Measurements from ENCODE around the gene ADD3. TPM values are rescaled to one million over a fixed set of nuclear protein-coding genes. Genes with fewer than 3 reads are reported as not detected.

Gene ADD3
- total and polyA plus RNA-seq, 4 donors, result 15.4 to 55.9 (median 22.8) TPM

- Histone ChIP-seq H3K4me1 (ENCODE audit: control insufficient read depth in 4 of 4, insufficient read depth in 4 of 4, low read length in 3 of 4) (no peaks in the 10 kb centered on the region), H3K4me3 (ENCODE audit: low read depth in 1 of 3, low read length in 3 of 3) (no peak overlapping the region), H3K27me3 (ENCODE audit: control insufficient read depth in 4 of 4, insufficient read depth in 4 of 4, low read length in 3 of 4) (peaks cover 0 to 5% (median 0%) of the 10 kb centered on the region in 4 donors), H3K9ac (ENCODE audit: low read depth in 1 of 2, low read length in 2 of 2) (no peak overlapping the region), H3K27ac (ENCODE audit: low read depth in 1 of 2, low read length in 2 of 2) (no peak overlapping the region), H3K36me3 (ENCODE audit: control insufficient read depth in 4 of 4, insufficient read depth in 3 of 4, low read depth in 1 of 4, low read length in 3 of 4) (no peaks in the 10 kb centered on the region), H3K9me3 (ENCODE audit: control insufficient read depth in 4 of 4, low read length in 3 of 4) (no peaks in the 10 kb centered on the region)
- TF ChIP-seq FOXA1 (IDR thresholded peaks at IDR 0.05), result no peak
- TF ChIP-seq SP1 (IDR thresholded peaks at IDR 0.05), result no peak
- TF ChIP-seq RXRA (IDR thresholded peaks at IDR 0.05), result no peak
- no peak for TF ChIP-seq NR2F2 (IDR thresholded peaks at IDR 0.05)
- TF ChIP-seq, protein P1, sequence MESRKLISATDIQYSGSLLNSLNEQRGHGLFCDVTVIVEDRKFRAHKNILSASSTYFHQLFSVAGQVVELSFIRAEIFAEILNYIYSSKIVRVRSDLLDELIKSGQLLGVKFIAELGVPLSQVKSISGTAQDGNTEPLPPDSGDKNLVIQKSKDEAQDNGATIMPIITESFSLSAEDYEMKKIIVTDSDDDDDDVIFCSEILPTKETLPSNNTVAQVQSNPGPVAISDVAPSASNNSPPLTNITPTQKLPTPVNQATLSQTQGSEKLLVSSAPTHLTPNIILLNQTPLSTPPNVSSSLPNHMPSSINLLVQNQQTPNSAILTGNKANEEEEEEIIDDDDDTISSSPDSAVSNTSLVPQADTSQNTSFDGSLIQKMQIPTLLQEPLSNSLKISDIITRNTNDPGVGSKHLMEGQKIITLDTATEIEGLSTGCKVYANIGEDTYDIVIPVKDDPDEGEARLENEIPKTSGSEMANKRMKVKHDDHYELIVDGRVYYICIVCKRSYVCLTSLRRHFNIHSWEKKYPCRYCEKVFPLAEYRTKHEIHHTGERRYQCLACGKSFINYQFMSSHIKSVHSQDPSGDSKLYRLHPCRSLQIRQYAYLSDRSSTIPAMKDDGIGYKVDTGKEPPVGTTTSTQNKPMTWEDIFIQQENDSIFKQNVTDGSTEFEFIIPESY (IDR thresholded peaks at IDR 0.05), result no peak
- no peak for TF ChIP-seq JUND (IDR thresholded peaks at IDR 0.05)
- TF ChIP-seq EGR1 (IDR thresholded peaks at IDR 0.05; ENCODE audit: low read depth in 2 of 2), result no peak
- no peak for TF ChIP-seq FOXA2 (IDR thresholded peaks at IDR 0.05)
- TF ChIP-seq, protein P2, sequence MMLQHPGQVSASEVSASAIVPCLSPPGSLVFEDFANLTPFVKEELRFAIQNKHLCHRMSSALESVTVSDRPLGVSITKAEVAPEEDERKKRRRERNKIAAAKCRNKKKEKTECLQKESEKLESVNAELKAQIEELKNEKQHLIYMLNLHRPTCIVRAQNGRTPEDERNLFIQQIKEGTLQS (IDR thresholded peaks at IDR 0.05), result no peak
- TF ChIP-seq HNF4G (IDR thresholded peaks at IDR 0.05), result no peak
- no peak for TF ChIP-seq MAX (IDR thresholded peaks at IDR 0.05)
- TF ChIP-seq HNF4A (conservative IDR thresholded peaks at IDR 0.05), result no peak
- no peak for TF ChIP-seq RAD21 (IDR thresholded peaks at IDR 0.05)
- TF ChIP-seq CTCF (IDR thresholded peaks at IDR 0.05; ENCODE audit: low read depth, low read length, missing input control), result no peak
- no peak for DNase-seq (ENCODE audit: low spot score)
- WGBS, result 76% methylated on average over 6 of the region's 6 CpGs
Observed at GRCh38 chr10:110165239-110165638, 157.5 kb downstream of the ADD3 start.

DNA sequence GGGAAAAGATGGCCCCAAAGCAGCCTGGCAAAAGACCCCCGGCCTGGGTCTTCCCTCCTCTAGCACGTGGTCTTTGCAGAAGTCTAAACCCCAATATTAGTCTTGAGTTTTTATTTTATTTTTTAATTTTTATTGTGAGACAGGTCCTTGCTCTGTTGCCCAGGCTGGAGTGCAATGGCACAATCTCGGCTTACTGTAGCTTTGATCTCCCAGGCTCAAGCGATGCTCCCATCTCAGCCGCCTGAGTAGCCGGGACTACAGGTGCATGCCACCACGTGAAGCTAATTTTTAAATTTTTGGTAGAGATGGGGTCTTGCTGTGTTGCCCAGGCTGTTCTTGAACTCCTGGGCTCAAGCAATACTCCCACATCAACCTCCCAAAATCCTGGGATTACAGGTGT is 159.4 kb downstream of the ADD3 start:
- Histone ChIP-seq H3K9ac (ENCODE audit: low read depth in 1 of 2, low read length in 2 of 2) (no peak overlapping the region), H3K27me3 (ENCODE audit: control insufficient read depth in 4 of 4, insufficient read depth in 4 of 4, low read length in 3 of 4) (peaks cover 0 to 5% (median 0%) of the 10 kb centered on the region in 4 donors), H3K27ac (ENCODE audit: low read depth in 1 of 2, low read length in 2 of 2) (no peak overlapping the region), H3K36me3 (ENCODE audit: control insufficient read depth in 4 of 4, insufficient read depth in 3 of 4, low read depth in 1 of 4, low read length in 3 of 4) (no peaks in the 10 kb centered on the region), H3K4me1 (ENCODE audit: control insufficient read depth in 4 of 4, insufficient read depth in 4 of 4, low read length in 3 of 4) (no peaks in the 10 kb centered on the region), H3K4me3 (ENCODE audit: low read depth in 1 of 3, low read length in 3 of 3) (no peak overlapping the region), H3K9me3 (ENCODE audit: control insufficient read depth in 4 of 4, low read length in 3 of 4) (no peaks in the 10 kb centered on the region)
- WGBS, result 95% methylated on average over 7 of the region's 7 CpGs
- no peak for DNase-seq (ENCODE audit: low spot score)
- TF ChIP-seq RXRA (IDR thresholded peaks at IDR 0.05), result no peak
- TF ChIP-seq GABPA (IDR thresholded peaks at IDR 0.05 in 1 of 2, conservative IDR thresholded peaks at IDR 0.05 in 1 of 2), result no peak
- TF ChIP-seq JUND (IDR thresholded peaks at IDR 0.05), result no peak
- TF ChIP-seq CTCF (IDR thresholded peaks at IDR 0.05; ENCODE audit: low read depth, low read length, missing input control), result no peak
- no peak for TF ChIP-seq FOXA1 (IDR thresholded peaks at IDR 0.05)
- no peak for TF ChIP-seq TAF1 (conservative IDR thresholded peaks at IDR 0.05)
- no peak for TF ChIP-seq FOXA2 (IDR thresholded peaks at IDR 0.05)
- no peak for TF ChIP-seq MAX (IDR thresholded peaks at IDR 0.05)
- TF ChIP-seq NR2F2 (IDR thresholded peaks at IDR 0.05), result no peak
- TF ChIP-seq, protein P2 (IDR thresholded peaks at IDR 0.05), result no peak
- TF ChIP-seq HNF4A (conservative IDR thresholded peaks at IDR 0.05), result no peak
- no peak for TF ChIP-seq RAD21 (IDR thresholded peaks at IDR 0.05)
- TF ChIP-seq REST (IDR thresholded peaks at IDR 0.05), result no peak
- TF ChIP-seq, protein P1 (IDR thresholded peaks at IDR 0.05), result no peak
- no peak for TF ChIP-seq EGR1 (IDR thresholded peaks at IDR 0.05; ENCODE audit: low read depth in 2 of 2)
- TF ChIP-seq HNF4G (IDR thresholded peaks at IDR 0.05), result no peak
- TF ChIP-seq YY1 (IDR thresholded peaks at IDR 0.05), result no peak
- no peak for TF ChIP-seq SP1 (IDR thresholded peaks at IDR 0.05)
